PFSK-1 (cell line): ENCODE results near the gene MOV10L1.

Experiments
- FOXP2 ChIP-seq: optimal IDR thresholded peaks from 2 replicates; pipeline ENCODE3; 2011; ENCODE audit warnings: borderline replicate concordance, control low read depth, inconsistent platforms; ENCODE audit not compliant: insufficient read depth; ENCODE audit errors: extremely low read length, extremely low read depth
- POLR2AphosphoS5 ChIP-seq: IDR thresholded peaks from 2 replicates; pipeline ENCODE4 v1.6.1; 2012; ENCODE audit warnings: low read depth, mild to moderate bottlenecking, control low read depth, low read length, moderate library complexity
- REST ChIP-seq, 2 experiments: IDR thresholded peaks; 2 replicates each; pipeline versions ENCODE4 v1.6.1 to v1.8.0; 2011 to 2012; ENCODE audit warnings: low read depth in 2 of 2, low read length in 2 of 2, control low read depth in 1 of 2, inconsistent platforms in 1 of 2, mild to moderate bottlenecking in 1 of 2, moderate library complexity in 1 of 2; ENCODE audit not compliant: insufficient read depth in 1 of 2
- SIN3A ChIP-seq: IDR thresholded peaks from 2 replicates; pipeline ENCODE4 v1.6.1; 2012; ENCODE audit warnings: mild to moderate bottlenecking, low read length, moderate library complexity, borderline replicate concordance; ENCODE audit not compliant: insufficient read depth
- TAF1 ChIP-seq: IDR thresholded peaks from 2 replicates; pipeline ENCODE4 v1.6.1; 2012; ENCODE audit warnings: low read length, control low read depth, borderline replicate concordance; ENCODE audit not compliant: insufficient read depth

The MOV10L1 gene

GRCh38 chr22:50171319-50171964 lies 81.6 kb downstream of the MOV10L1 start:
- TF ChIP-seq FOXP2 (no peak), SIN3A (no peak), TAF1 (no peak), REST (IDR thresholded peaks at IDR 0.05; ENCODE audit: insufficient read depth in 1 of 2, low read depth in 2 of 2, low read length in 2 of 2) (no peak), POLR2AphosphoS5 (no peak)

GRCh38 chr22:50171965-50172421 lies 82.2 kb downstream of the MOV10L1 start:
- no peak for TF ChIP-seq SIN3A
- no peak for TF ChIP-seq TAF1
- TF ChIP-seq FOXP2, result no peak
- no peak for TF ChIP-seq POLR2AphosphoS5
- TF ChIP-seq REST (IDR thresholded peaks at IDR 0.05; ENCODE audit: insufficient read depth in 1 of 2, low read depth in 2 of 2, low read length in 2 of 2), result no peak

- TF ChIP-seq POLR2AphosphoS5, result no peak
- TF ChIP-seq TAF1, result no peak
- TF ChIP-seq SIN3A, result no peak
- no peak for TF ChIP-seq REST (IDR thresholded peaks at IDR 0.05; ENCODE audit: insufficient read depth in 1 of 2, low read depth in 2 of 2, low read length in 2 of 2)
- no peak for TF ChIP-seq FOXP2
Measured at GRCh38 chr22:50173311-50173982, 83.6 kb downstream of the MOV10L1 start.

- no peak for TF ChIP-seq POLR2AphosphoS5
- no peak for TF ChIP-seq FOXP2
- TF ChIP-seq SIN3A, result no peak
- TF ChIP-seq TAF1, result no peak
- no peak for TF ChIP-seq REST (IDR thresholded peaks at IDR 0.05; ENCODE audit: insufficient read depth in 1 of 2, low read depth in 2 of 2, low read length in 2 of 2)
Measured at GRCh38 chr22:50173983-50174355, 84.2 kb downstream of the MOV10L1 start.
